Loucy (cell line): ENCODE results near the gene TMEM132D.

Source experiments
- CTCF ChIP-seq: fragments of 200-600 bp; sonication (generic); conservative IDR thresholded peaks from 2 replicates; pipeline ENCODE4 v1.5.1; 2014; ENCODE audit warnings: mild to moderate bottlenecking, antibody characterized with exemption, low read length
- EZH2phosphoT487 ChIP-seq: fragments of 200-600 bp; IDR thresholded peaks from 2 replicates; pipeline ENCODE4 v1.6.1; 2018; ENCODE audit warnings: antibody characterized with exemption, mild to moderate bottlenecking, moderate library complexity, borderline replicate concordance

- TF ChIP-seq CTCF (no peak), EZH2phosphoT487 (no peak)
Observed at GRCh38 chr12:129082441-129082840, 821.4 kb downstream of the TMEM132D start.
